SK-N-SH (cell line): Measurements from ENCODE around the gene HCN4. TPM values are rescaled to one million over a fixed set of nuclear protein-coding genes. Genes with fewer than 3 reads are reported as not detected.

ENCODE experiments used
- CTCF ChIA-PET: fragments of 300-600, 350-600 bp; formaldehyde crosslinking; extraction: SDS; loops from one replicate; lab custom pipeline; 2021; lab: Yijun Ruan, JAX
- POLR2A ChIA-PET: fragments of 350-600 bp; sonication (Branson Sonifier 250); formaldehyde crosslinking; extraction: SDS; loops from one replicate; lab custom pipeline; 2020; ENCODE audit warnings: antibody characterized with exemption, inconsistent platforms; lab: Yijun Ruan, JAX
- DNase-seq: peaks from one replicate; pipeline ENCODE4 v3.0.0; 2012
- H2AFZ ChIP-seq: fragments of 200-600 bp; sonication (generic); 2 replicates; pipeline ENCODE4 v1.8.1; 2016; ENCODE audit warnings: antibody characterized with exemption, mild to moderate bottlenecking, low read depth
- H3F3A ChIP-seq: fragments of 200-600 bp; sonication (generic); replicated peaks from 2 replicates; pipeline ENCODE3; 2016; ENCODE audit warnings: antibody characterized with exemption, mild to moderate bottlenecking; ENCODE audit not compliant: insufficient read depth
- H3K27ac ChIP-seq, 2 experiments: fragments of 200-500 bp in 1 of 2; fragments of 200-600 bp in 1 of 2; sonication (Bioruptor generic) in 1 of 2; sonication (generic), shearing (Covaris generic) in 1 of 2; 2 replicates each; pipeline versions ENCODE4 v1.5.1 to v1.6.1; 2014 to 2016; ENCODE audit warnings: low read depth in 2 of 2, inconsistent platforms in 1 of 2, low read length in 1 of 2, mild to moderate bottlenecking in 1 of 2, mixed read lengths in 1 of 2
- H3K27me3 ChIP-seq: fragments of 200-600 bp; sonication (generic), shearing (Covaris generic); 2 replicates; pipeline ENCODE4 v1.6.1; 2016; ENCODE audit warnings: mixed run types; ENCODE audit not compliant: insufficient read depth
- H3K36me3 ChIP-seq, 2 experiments: fragments of 200-500 bp in 1 of 2; fragments of 200-600 bp in 1 of 2; sonication (Bioruptor generic) in 1 of 2; sonication (generic) in 1 of 2; replicated peaks in 1 of 2; 2 replicates each; pipeline versions ENCODE3 to v1.5.1; 2014 to 2016; ENCODE audit warnings: low read length in 1 of 2, mild to moderate bottlenecking in 1 of 2; ENCODE audit not compliant: insufficient read depth in 2 of 2, control insufficient read depth in 1 of 2
- H3K4me1 ChIP-seq, 2 experiments: fragments of 200-500 bp in 1 of 2; fragments of 200-600 bp in 1 of 2; sonication (Bioruptor generic) in 1 of 2; sonication (generic), shearing (Covaris generic) in 1 of 2; 2 replicates each; pipeline versions ENCODE4 v1.5.1 to v1.6.1; 2014 to 2016; ENCODE audit warnings: low read depth in 1 of 2, low read length in 1 of 2, mixed run types in 1 of 2; ENCODE audit not compliant: insufficient read depth in 2 of 2, control insufficient read depth in 1 of 2
- H3K4me2 ChIP-seq: fragments of 200-600 bp; sonication (generic), shearing (Covaris generic); 2 replicates; pipeline ENCODE4 v1.6.1; 2017; ENCODE audit warnings: mixed run types
- H3K4me3 ChIP-seq, 2 experiments: fragments of 200-500 bp in 1 of 2; fragments of 200-600 bp in 1 of 2; sonication (Bioruptor generic) in 1 of 2; sonication (generic), shearing (Covaris generic) in 1 of 2; 2 replicates each; pipeline versions ENCODE4 v1.5.1 to v1.8.1; 2014 to 2016; ENCODE audit warnings: low read depth in 2 of 2, inconsistent platforms in 1 of 2, low read length in 1 of 2, mild to moderate bottlenecking in 1 of 2, mixed read lengths in 1 of 2, moderate library complexity in 1 of 2
- H3K79me2 ChIP-seq: fragments of 200-600 bp; sonication (generic); 2 replicates; pipeline ENCODE4 v1.8.1; 2017; ENCODE audit warnings: mild to moderate bottlenecking; ENCODE audit not compliant: insufficient read depth
- H3K9ac ChIP-seq: fragments of 200-600 bp; sonication (generic); 2 replicates; pipeline ENCODE4 v1.6.1; 2017; ENCODE audit warnings: mixed run types
- H3K9me2 ChIP-seq: fragments of 200-600 bp; sonication (generic); 2 replicates; pipeline ENCODE4 v1.6.1; 2017; ENCODE audit warnings: mixed run types
- H3K9me3 ChIP-seq: fragments of 200-600 bp; sonication (generic); 2 replicates; pipeline ENCODE4 v1.6.1; 2017; ENCODE audit warnings: mixed run types, mild to moderate bottlenecking, moderate library complexity
- H4K20me1 ChIP-seq: fragments of 200-600 bp; sonication (generic); 2 replicates; pipeline ENCODE4 v1.6.1; 2017; ENCODE audit warnings: mild to moderate bottlenecking, mixed run types; ENCODE audit not compliant: insufficient read depth
- CHD2 ChIP-seq: fragments of 150-350 bp; IDR thresholded peaks from 2 replicates; pipeline ENCODE4 v1.6.1; 2018; ENCODE audit warnings: low read length; ENCODE audit not compliant: partially characterized antibody
- FOSL2 ChIP-seq: IDR thresholded peaks from 2 replicates; pipeline ENCODE4 v1.4.0; 2012; ENCODE audit warnings: low read depth, mild to moderate bottlenecking, moderate library complexity, borderline replicate concordance
- FOXJ3 ChIP-seq: sonication (generic); formaldehyde crosslinking; IDR thresholded peaks from 2 replicates; pipeline ENCODE4 v1.5.1; 2020; ENCODE audit warnings: mild to moderate bottlenecking, missing genetic modification reagents
- FOXM1 ChIP-seq: IDR thresholded peaks from 2 replicates; pipeline ENCODE4 v1.4.0; 2012; ENCODE audit warnings: low read depth, mild to moderate bottlenecking
- GABPA ChIP-seq: IDR thresholded peaks from 2 replicates; pipeline ENCODE4 v1.4.0; 2012; ENCODE audit warnings: low read depth, mild to moderate bottlenecking
- GATA2 ChIP-seq: sonication (generic); formaldehyde crosslinking; IDR thresholded peaks from 2 replicates; pipeline ENCODE4 v1.5.0; 2020; ENCODE audit warnings: mild to moderate bottlenecking, missing genetic modification reagents
- JUND ChIP-seq: IDR thresholded peaks from 2 replicates; pipeline ENCODE4 v1.4.0; 2012
- RFX5 ChIP-seq: IDR thresholded peaks from 2 replicates; pipeline ENCODE4 v1.6.1; 2012; ENCODE audit warnings: mild to moderate bottlenecking, improper control_type of control experiment, low read length
- RXRA ChIP-seq: IDR thresholded peaks from 2 replicates; pipeline ENCODE4 v1.4.0; 2012; ENCODE audit warnings: low read depth, mild to moderate bottlenecking, borderline replicate concordance
- TCF12 ChIP-seq: IDR thresholded peaks from 2 replicates; pipeline ENCODE4 v1.4.0; 2012
- WGBS: methylation state at CpG from one replicate; pipeline ENCODE4 v1.1.6; 2017; ENCODE audit warnings: low lambda C conversion rate; 5-methylcytosine and 5-hydroxymethylcytosine counted together
- polyA plus RNA-seq, 3 experiments: library from polyadenylated mRNA; depleted of rRNA; stranded (reverse); fragments of >200 nt; gene quantifications; 2 replicates each; pipeline ENCODE4 v1.2.3, GENCODE V29; 2012
- TF ChIP-seq, protein P1 (sequence below): fragments of 150-350 bp; IDR thresholded peaks from 2 replicates; pipeline ENCODE4 v1.6.1; 2016; ENCODE audit warnings: mild to moderate bottlenecking, low read depth, low read length
- TF ChIP-seq, protein P2 (sequence below): IDR thresholded peaks from 2 replicates; pipeline ENCODE4 v1.4.0; 2012; ENCODE audit warnings: low read depth
- TF ChIP-seq, protein P3 (sequence below): IDR thresholded peaks from 2 replicates; pipeline ENCODE4 v1.4.0; 2012; ENCODE audit warnings: low read depth, borderline replicate concordance

HCN4 gene
- polyA plus RNA-seq, 1 of the 3 experiments (the other 2 are of a cell fraction), result not detected

DNA sequence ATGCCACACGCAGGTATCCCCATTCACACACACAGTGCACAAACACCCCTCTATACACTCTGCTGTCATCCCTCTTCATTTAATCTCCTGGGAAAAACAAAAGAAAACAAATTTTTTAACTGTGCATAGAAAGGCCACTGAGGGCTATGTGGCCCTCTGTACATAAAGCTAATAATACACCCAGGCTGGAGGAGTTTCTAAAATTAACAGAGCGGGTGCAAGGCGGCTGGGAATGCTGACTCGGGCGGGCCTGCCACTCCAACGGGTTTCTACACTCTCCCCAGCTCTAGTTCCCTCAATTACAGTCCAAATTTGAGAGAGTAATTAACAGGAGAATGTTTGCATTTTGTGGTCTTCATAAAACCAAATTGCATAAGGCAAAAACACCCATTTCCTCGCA, 23.1 kb downstream of the HCN4 start:
- TF ChIP-seq, protein P1, sequence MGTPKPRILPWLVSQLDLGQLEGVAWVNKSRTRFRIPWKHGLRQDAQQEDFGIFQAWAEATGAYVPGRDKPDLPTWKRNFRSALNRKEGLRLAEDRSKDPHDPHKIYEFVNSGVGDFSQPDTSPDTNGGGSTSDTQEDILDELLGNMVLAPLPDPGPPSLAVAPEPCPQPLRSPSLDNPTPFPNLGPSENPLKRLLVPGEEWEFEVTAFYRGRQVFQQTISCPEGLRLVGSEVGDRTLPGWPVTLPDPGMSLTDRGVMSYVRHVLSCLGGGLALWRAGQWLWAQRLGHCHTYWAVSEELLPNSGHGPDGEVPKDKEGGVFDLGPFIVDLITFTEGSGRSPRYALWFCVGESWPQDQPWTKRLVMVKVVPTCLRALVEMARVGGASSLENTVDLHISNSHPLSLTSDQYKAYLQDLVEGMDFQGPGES, result no peak
- TF ChIP-seq, protein P2, sequence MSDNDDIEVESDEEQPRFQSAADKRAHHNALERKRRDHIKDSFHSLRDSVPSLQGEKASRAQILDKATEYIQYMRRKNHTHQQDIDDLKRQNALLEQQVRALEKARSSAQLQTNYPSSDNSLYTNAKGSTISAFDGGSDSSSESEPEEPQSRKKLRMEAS, result no peak
- TF ChIP-seq FOSL2, result no peak
- no peak for TF ChIP-seq CHD2
- TF ChIP-seq, protein P3, sequence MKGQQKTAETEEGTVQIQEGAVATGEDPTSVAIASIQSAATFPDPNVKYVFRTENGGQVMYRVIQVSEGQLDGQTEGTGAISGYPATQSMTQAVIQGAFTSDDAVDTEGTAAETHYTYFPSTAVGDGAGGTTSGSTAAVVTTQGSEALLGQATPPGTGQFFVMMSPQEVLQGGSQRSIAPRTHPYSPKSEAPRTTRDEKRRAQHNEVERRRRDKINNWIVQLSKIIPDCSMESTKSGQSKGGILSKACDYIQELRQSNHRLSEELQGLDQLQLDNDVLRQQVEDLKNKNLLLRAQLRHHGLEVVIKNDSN, result no peak
- CTCF ChIA-PET, result interaction anchor here (1.2 kb wide), 1 partner anchor 11 kb away, joined by 5 read pairs; no protein-coding TSS in a partner anchor
- H2AFZ ChIP-seq, result no peak overlapping the region
- no peak overlapping the region for H3K27ac ChIP-seq
- no peaks in the 10 kb centered on the region for H3K79me2 ChIP-seq
- H3K4me2 ChIP-seq, result no peak overlapping the region
- POLR2A ChIA-PET, result no interaction called here
- H4K20me1 ChIP-seq, result no peaks in the 10 kb centered on the region
- 21% methylated on average over 7 of the region's 7 CpGs for WGBS
- peaks cover 5% of the 10 kb centered on the region; the same call in 1 of the 2 replicates for H3K27me3 ChIP-seq
- peaks cover 0 to 3% of the 10 kb centered on the region in 2 experiments; a peak in 1 of 4 replicates for H3K4me1 ChIP-seq
- H3K9me3 ChIP-seq, result no peaks in the 10 kb centered on the region
- DNase-seq, result no peak
- H3K4me3 ChIP-seq, result no peak overlapping the region
- H3K9ac ChIP-seq, result no peak overlapping the region
- no peaks in the 10 kb centered on the region for H3K36me3 ChIP-seq
- H3K9me2 ChIP-seq, result no peaks in the 10 kb centered on the region
- no peaks in the 10 kb centered on the region for H3F3A ChIP-seq

DNA sequence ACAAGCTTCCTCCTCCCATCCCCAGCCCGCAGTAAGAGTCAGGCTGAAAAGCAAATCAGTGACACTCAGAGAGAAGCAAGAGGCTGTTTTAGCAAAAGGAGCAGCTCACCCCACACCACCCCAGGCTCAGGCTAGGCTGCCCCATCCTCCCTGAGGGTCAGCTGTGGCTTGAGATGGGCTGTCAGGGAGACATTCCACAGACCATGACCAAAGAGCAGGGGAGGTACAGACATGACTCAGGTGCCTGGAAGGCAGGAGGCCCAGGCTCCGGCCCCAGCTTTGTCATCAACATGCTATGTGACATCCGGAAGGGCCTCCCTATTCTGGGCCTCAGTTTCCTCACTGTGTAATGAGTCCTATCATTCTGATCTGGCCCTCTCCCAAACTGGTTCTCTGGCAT, 24.7 kb downstream of the HCN4 start:
- no peak overlapping the region for H3K27ac ChIP-seq
- no peak overlapping the region for H3K4me3 ChIP-seq
- ChIA-PET CTCF (no interaction called here), POLR2A (no interaction called here)
- no peaks in the 10 kb centered on the region for H3K79me2 ChIP-seq
- H2AFZ ChIP-seq, result no peak overlapping the region
- H3K4me2 ChIP-seq, result no peak overlapping the region
- 12% methylated on average over 3 of the region's 3 CpGs for WGBS
- TF ChIP-seq CHD2 (no peak), RXRA (no peak), TCF12 (no peak), GABPA (no peak), JUND (no peak), FOXM1 (no peak), FOXJ3 (CRISPR knock-in tag) (no peak), RFX5 (no peak), GATA2 (CRISPR knock-in tag) (no peak)
- TF ChIP-seq, protein P1, result no peak
- H3F3A ChIP-seq, result no peaks in the 10 kb centered on the region
- H3K36me3 ChIP-seq, result no peaks in the 10 kb centered on the region
- H3K9me2 ChIP-seq, result no peaks in the 10 kb centered on the region
- H3K4me1 ChIP-seq, result peaks cover 0 to 3% of the 10 kb centered on the region in 2 experiments; a peak in 1 of 4 replicates
- H3K9me3 ChIP-seq, result no peaks in the 10 kb centered on the region
- no peak for DNase-seq
- H4K20me1 ChIP-seq, result no peaks in the 10 kb centered on the region
- no peaks in the 10 kb centered on the region for H3K27me3 ChIP-seq
- no peak overlapping the region for H3K9ac ChIP-seq
